WTC11 (cell line): ENCODE measurements around the gene CYB5A. TPM values are rescaled to one million over a fixed set of nuclear protein-coding genes. Genes with fewer than 3 reads are reported as not detected.

Source experiments
- ATAC-seq: fragments of 200-7000 bp; cut with Tn5 transposase; 2 replicates; pipeline ENCODE4 v1.10.0; 2021; ENCODE audit warnings: mild to moderate bottlenecking, moderate library complexity
- CTCF ChIA-PET: fragments of 300-600 bp; sonication (Branson Sonifier 250); formaldehyde crosslinking; loops from one replicate; lab custom pipeline; 2021; ENCODE audit warnings: antibody characterized with exemption; lab: Charles Lee
- POLR2A ChIA-PET: fragments of 350-600 bp; sonication (Branson Sonifier 250); formaldehyde crosslinking; loops from one replicate; lab custom pipeline; 2021; ENCODE audit warnings: antibody characterized with exemption; lab: Charles Lee
- DNase-seq: peaks from one replicate; pipeline ENCODE4 v3.0.0; 2021; ENCODE audit warnings: low spot score
- H3K27ac Mint-ChIP-seq: 2 replicates; pipeline ENCODE4 v1.8.0; 2021; ENCODE audit warnings: mixed read lengths
- H3K27me3 Mint-ChIP-seq: 2 replicates; pipeline ENCODE4 v1.8.0; 2021; ENCODE audit warnings: low read depth, mild to moderate bottlenecking, moderate library complexity, mixed read lengths
- H3K36me3 Mint-ChIP-seq: 2 replicates; pipeline ENCODE4 v1.8.0; 2021; ENCODE audit warnings: mixed read lengths
- H3K4me1 Mint-ChIP-seq: 2 replicates; pipeline ENCODE4 v1.8.0; 2022; ENCODE audit warnings: mixed read lengths
- H3K4me3 Mint-ChIP-seq: 2 replicates; pipeline ENCODE4 v1.8.0; 2021; ENCODE audit warnings: mild to moderate bottlenecking, moderate library complexity, mixed read lengths
- H3K9me3 Mint-ChIP-seq: 2 replicates; pipeline ENCODE4 v1.8.0; 2021; ENCODE audit warnings: mixed read lengths
- ATF2 ChIP-seq: sonication (generic); formaldehyde crosslinking; IDR thresholded peaks from 2 replicates; pipeline ENCODE4 v1.8.1; 2022; ENCODE audit warnings: low read depth, missing genetic modification reagents, borderline replicate concordance
- CDX4 ChIP-seq: fragments of 250-450 bp; sonication (Bioruptor Pico); IDR thresholded peaks from 2 replicates; pipeline ENCODE4 v1.9.0; 2021; ENCODE audit warnings: moderate library complexity, mild to moderate bottlenecking, inconsistent platforms, borderline replicate concordance
- CREM ChIP-seq: sonication (generic); formaldehyde crosslinking; IDR thresholded peaks from 2 replicates; pipeline ENCODE4 v1.8.1; 2022; ENCODE audit warnings: mild to moderate bottlenecking, missing genetic modification reagents, moderate library complexity
- E2F1 ChIP-seq: sonication (generic); formaldehyde crosslinking; IDR thresholded peaks from 2 replicates; pipeline ENCODE4 v1.8.0; 2022; ENCODE audit warnings: mild to moderate bottlenecking, missing genetic modification reagents
- E2F5 ChIP-seq: sonication (generic); formaldehyde crosslinking; IDR thresholded peaks from 2 replicates; pipeline ENCODE4 v1.8.1; 2022; ENCODE audit warnings: mild to moderate bottlenecking, moderate library complexity, missing genetic modification reagents
- ELF4 ChIP-seq: sonication (generic); formaldehyde crosslinking; IDR thresholded peaks from 2 replicates; pipeline ENCODE4 v1.8.1; 2022; ENCODE audit warnings: low read depth, mild to moderate bottlenecking, moderate library complexity, missing genetic modification reagents
- JUN ChIP-seq: sonication (generic); formaldehyde crosslinking; IDR thresholded peaks from 2 replicates; pipeline ENCODE4 v1.8.0; 2023; ENCODE audit warnings: mild to moderate bottlenecking, missing genetic modification reagents
- MYBL2 ChIP-seq: sonication (generic); formaldehyde crosslinking; IDR thresholded peaks from 2 replicates; pipeline ENCODE4 v1.8.1; 2023; ENCODE audit warnings: mild to moderate bottlenecking, moderate library complexity, missing genetic modification reagents
- NFATC4 ChIP-seq: fragments of 250-450 bp; sonication (Bioruptor Pico); IDR thresholded peaks from 2 replicates; pipeline ENCODE4 v1.9.0; 2021; ENCODE audit warnings: mild to moderate bottlenecking
- OVOL2 ChIP-seq: fragments of 250-450 bp; sonication (Bioruptor Pico); IDR thresholded peaks from 2 replicates; pipeline ENCODE4 v1.9.0; 2021; ENCODE audit warnings: mild to moderate bottlenecking, borderline replicate concordance
- RELA ChIP-seq: sonication (generic); formaldehyde crosslinking; IDR thresholded peaks from 2 replicates; pipeline ENCODE4 v1.8.1; 2022; ENCODE audit warnings: missing genetic modification reagents, mild to moderate bottlenecking, borderline replicate concordance
- SMAD4 ChIP-seq: sonication (generic); formaldehyde crosslinking; IDR thresholded peaks from 2 replicates; pipeline ENCODE4 v1.8.0; 2022; ENCODE audit warnings: mild to moderate bottlenecking, missing genetic modification reagents
- SOX15 ChIP-seq: fragments of 250-450 bp; sonication (Bioruptor Pico); IDR thresholded peaks from 2 replicates; pipeline ENCODE4 v1.9.0; 2021; ENCODE audit warnings: mild to moderate bottlenecking
- SP1 ChIP-seq: sonication (generic); formaldehyde crosslinking; conservative IDR thresholded peaks from 2 replicates; pipeline ENCODE4 v1.8.1; 2022; ENCODE audit warnings: missing genetic modification reagents
- TCF7 ChIP-seq: sonication (generic); formaldehyde crosslinking; IDR thresholded peaks from 2 replicates; pipeline ENCODE4 v1.8.0; 2022; ENCODE audit warnings: mild to moderate bottlenecking, low read depth, missing genetic modification reagents, moderate library complexity
- TEAD1 ChIP-seq: sonication (generic); formaldehyde crosslinking; IDR thresholded peaks from 2 replicates; pipeline ENCODE4 v1.8.0; 2022; ENCODE audit warnings: mild to moderate bottlenecking, missing genetic modification reagents
- TP53 ChIP-seq: sonication (generic); formaldehyde crosslinking; IDR thresholded peaks from 2 replicates; pipeline ENCODE4 v1.8.1; 2023; ENCODE audit warnings: mild to moderate bottlenecking, missing genetic modification reagents
- USF2 ChIP-seq: sonication (generic); formaldehyde crosslinking; IDR thresholded peaks from 2 replicates; pipeline ENCODE4 v1.8.1; 2023; ENCODE audit warnings: mild to moderate bottlenecking, missing genetic modification reagents, moderate library complexity
- ZBTB21 ChIP-seq: sonication (generic); formaldehyde crosslinking; IDR thresholded peaks from 2 replicates; pipeline ENCODE4 v1.8.1; 2023; ENCODE audit warnings: mild to moderate bottlenecking, missing genetic modification reagents, borderline replicate concordance
- ZNF121 ChIP-seq: sonication (generic); formaldehyde crosslinking; IDR thresholded peaks from 2 replicates; pipeline ENCODE4 v1.8.0; 2023; ENCODE audit warnings: missing genetic modification reagents
- ZNF138 ChIP-seq: sonication (generic); formaldehyde crosslinking; conservative IDR thresholded peaks from 2 replicates; pipeline ENCODE4 v1.8.1; 2022; ENCODE audit warnings: mild to moderate bottlenecking, moderate library complexity, missing genetic modification reagents
- ZNF512 ChIP-seq: sonication (generic); formaldehyde crosslinking; IDR thresholded peaks from 2 replicates; pipeline ENCODE4 v1.8.1; 2022; ENCODE audit warnings: missing genetic modification reagents, borderline replicate concordance
- ZNF532 ChIP-seq: fragments of 250-450 bp; sonication (Bioruptor Pico); IDR thresholded peaks from 2 replicates; pipeline ENCODE4 v1.9.0; 2021; ENCODE audit warnings: mild to moderate bottlenecking, borderline replicate concordance
- total RNA-seq: library from RNA; stranded (reverse); gene quantifications from 3 replicates; pipeline ENCODE4 v1.2.3, GENCODE V29; 2021

The CYB5A gene
- total RNA-seq, 1 experiment from 2014 or later, result 127 TPM

GRCh38 chr18:74221081-74221480 lies 70.7 kb downstream of the CYB5A start:
- POLR2A ChIA-PET, result no interaction called here
- peaks cover 11% of the 10 kb centered on the region for H3K9me3 Mint-ChIP-seq
- CTCF ChIA-PET, result no interaction called here
- H3K27me3 Mint-ChIP-seq, result no peaks in the 10 kb centered on the region
- no peaks in the 10 kb centered on the region for H3K36me3 Mint-ChIP-seq
- DNase-seq (no peak), ATAC-seq (no peak)
- no peak overlapping the region for H3K27ac Mint-ChIP-seq
- peaks cover 2% of the 10 kb centered on the region; the same call in 1 of the 2 replicates for H3K4me1 Mint-ChIP-seq
- H3K4me3 Mint-ChIP-seq, result no peak overlapping the region
- TF ChIP-seq E2F1 (CRISPR knock-in tag) (no peak), ATF2 (CRISPR knock-in tag) (no peak), SP1 (CRISPR knock-in tag) (no peak), RELA (no peak), CDX4 (CRISPR knock-in tag) (no peak), CREM (CRISPR knock-in tag) (no peak), TCF7 (CRISPR knock-in tag) (no peak), ZNF532 (no peak), SMAD4 (CRISPR knock-in tag) (no peak), E2F5 (no peak), USF2 (CRISPR knock-in tag) (no peak), JUN (CRISPR knock-in tag) (no peak), ZBTB21 (CRISPR knock-in tag) (no peak), MYBL2 (no peak), OVOL2 (CRISPR knock-in tag) (no peak), TEAD1 (no peak), ZNF121 (CRISPR knock-in tag) (no peak)

- ChIA-PET CTCF (no interaction called here), POLR2A (no interaction called here)
- Mint-ChIP-seq H3K9me3 (peaks cover 11% of the 10 kb centered on the region), H3K4me3 (no peak overlapping the region), H3K27me3 (no peaks in the 10 kb centered on the region), H3K36me3 (no peaks in the 10 kb centered on the region), H3K4me1 (no peaks in the 10 kb centered on the region), H3K27ac (no peak overlapping the region)
- ATAC-seq, result no peak
- no peak for DNase-seq
- TF ChIP-seq NFATC4 (CRISPR knock-in tag), result no peak
- no peak for TF ChIP-seq SOX15 (CRISPR knock-in tag)
- TF ChIP-seq OVOL2 (CRISPR knock-in tag), result no peak
- no peak for TF ChIP-seq ZNF512 (CRISPR knock-in tag)
- TF ChIP-seq CDX4 (CRISPR knock-in tag), result no peak
- TF ChIP-seq ELF4 (CRISPR knock-in tag), result no peak
- no peak for TF ChIP-seq TP53 (CRISPR knock-in tag)
- no peak for TF ChIP-seq E2F1 (CRISPR knock-in tag)
- no peak for TF ChIP-seq ZNF138 (CRISPR knock-in tag)
- TF ChIP-seq JUN (CRISPR knock-in tag), result no peak
Measured at GRCh38 chr18:74219056-74219455, 72.7 kb downstream of the CYB5A start.
